Mesenchymal stem cell (in vitro differentiated cells and primary cell): ENCODE measurements around the gene TMEM63B.
"Not testable (repeated sequence)": the region's sequence is repeated elsewhere in the genome, so short reads cannot be mapped to it uniquely, and the experiment has no call there.

Experiments
- DNase-seq: peaks from one replicate; pipeline ENCODE4 v3.0.0-alpha.2; 2013
- H2AFZ ChIP-seq: one replicate; pipeline ENCODE4 v1.6.1; 2013; ENCODE audit warnings: low read depth, mild to moderate bottlenecking, control low read depth, inconsistent platforms, low read length, moderate library complexity
- H2AK5ac ChIP-seq: 2 replicates; pipeline ENCODE4 v1.6.1; 2013; ENCODE audit warnings: low read length, moderate library complexity, mild to moderate bottlenecking, inconsistent platforms; ENCODE audit not compliant: severe bottlenecking
- H2BK120ac ChIP-seq: one replicate; pipeline ENCODE4 v1.6.1; 2013; ENCODE audit warnings: low read depth, mild to moderate bottlenecking, inconsistent platforms, low read length, moderate library complexity
- H2BK12ac ChIP-seq, 2 experiments: one replicate each; pipeline ENCODE4 v1.6.1; 2013; ENCODE audit warnings: inconsistent platforms in 2 of 2, low read length in 2 of 2, mild to moderate bottlenecking in 2 of 2, moderate library complexity in 2 of 2, control low read depth in 1 of 2
- H2BK15ac ChIP-seq: one replicate; pipeline ENCODE4 v1.6.1; 2013; ENCODE audit warnings: mild to moderate bottlenecking, low read depth, inconsistent platforms; ENCODE audit not compliant: poor library complexity, severe bottlenecking
- H2BK5ac ChIP-seq: 2 replicates; pipeline ENCODE4 v1.6.1; 2013; ENCODE audit warnings: low read depth, mild to moderate bottlenecking, low read length, control low read depth, inconsistent platforms; ENCODE audit not compliant: poor library complexity, severe bottlenecking
- H3K14ac ChIP-seq, 2 experiments: one replicate each; pipeline ENCODE4 v1.6.1; 2013; ENCODE audit warnings: inconsistent platforms in 2 of 2, low read length in 2 of 2, control low read depth in 1 of 2, mild to moderate bottlenecking in 1 of 2, moderate library complexity in 1 of 2
- H3K18ac ChIP-seq, 2 experiments: one replicate each; pipeline ENCODE4 v1.6.1; 2013; ENCODE audit warnings: inconsistent platforms in 2 of 2, low read length in 2 of 2, control low read depth in 1 of 2, low read depth in 1 of 2, mild to moderate bottlenecking in 1 of 2
- H3K23ac ChIP-seq, 2 experiments: one replicate each; pipeline ENCODE4 v1.6.1; 2013; ENCODE audit warnings: inconsistent platforms in 2 of 2, low read length in 2 of 2, mild to moderate bottlenecking in 2 of 2, moderate library complexity in 2 of 2, control low read depth in 1 of 2
- H3K27ac ChIP-seq: 2 replicates; pipeline ENCODE4 v1.5.1; 2013; ENCODE audit warnings: mild to moderate bottlenecking, moderate library complexity, low read length, control low read depth, inconsistent platforms; ENCODE audit not compliant: poor library complexity, severe bottlenecking
- H3K27me3 ChIP-seq, 2 experiments: 2 replicates each; pipeline versions ENCODE4 v1.6.1 to v1.7.0; 2013; ENCODE audit warnings: low read length in 2 of 2, mild to moderate bottlenecking in 2 of 2, moderate library complexity in 2 of 2, control low read depth in 1 of 2, inconsistent platforms in 1 of 2; ENCODE audit not compliant: control insufficient read depth in 1 of 2, insufficient read depth in 1 of 2
- H3K36me3 ChIP-seq, 2 experiments: 2 replicates each; pipeline versions ENCODE4 v1.6.1 to v1.7.0; 2013; ENCODE audit warnings: low read length in 2 of 2, control low read depth in 1 of 2, inconsistent platforms in 1 of 2, low read depth in 1 of 2, mild to moderate bottlenecking in 1 of 2; ENCODE audit not compliant: insufficient read depth in 2 of 2, control insufficient read depth in 1 of 2
- H3K4ac ChIP-seq, 2 experiments: one replicate each; pipeline ENCODE4 v1.6.1; 2013; ENCODE audit warnings: inconsistent platforms in 2 of 2, low read length in 2 of 2, mild to moderate bottlenecking in 2 of 2, moderate library complexity in 2 of 2, control low read depth in 1 of 2, low read depth in 1 of 2
- H3K4me1 ChIP-seq: 2 replicates; pipeline ENCODE4 v1.6.1; 2013; ENCODE audit warnings: low read depth, low read length, control low read depth; ENCODE audit not compliant: control insufficient read depth, insufficient read depth
- H3K4me2 ChIP-seq: 2 replicates; pipeline ENCODE4 v1.6.1; 2013; ENCODE audit warnings: low read length, mild to moderate bottlenecking, inconsistent platforms; ENCODE audit not compliant: poor library complexity, severe bottlenecking
- H3K4me3 ChIP-seq, 2 experiments: 2 replicates each; pipeline versions ENCODE4 v1.5.1 to v1.7.0; 2013; ENCODE audit warnings: low read length in 2 of 2, mild to moderate bottlenecking in 2 of 2, control low read depth in 1 of 2, low read depth in 1 of 2; ENCODE audit not compliant: insufficient read depth in 1 of 2
- H3K79me1 ChIP-seq: replicated peaks from 2 replicates; pipeline ENCODE4 v1.6.1; 2013; ENCODE audit warnings: mild to moderate bottlenecking, control low read depth, low read length, inconsistent platforms; ENCODE audit not compliant: poor library complexity, severe bottlenecking
- H3K9ac ChIP-seq: 2 replicates; pipeline ENCODE4 v1.7.0; 2013; ENCODE audit warnings: mild to moderate bottlenecking, low read length, moderate library complexity
- H3K9me3 ChIP-seq: 2 replicates; pipeline ENCODE4 v1.7.0; 2013; ENCODE audit warnings: mild to moderate bottlenecking, low read length; ENCODE audit not compliant: control insufficient read depth
- H4K8ac ChIP-seq: one replicate; pipeline ENCODE4 v1.6.1; 2013; ENCODE audit warnings: inconsistent platforms, mild to moderate bottlenecking, low read length, moderate library complexity
- H4K91ac ChIP-seq: one replicate; pipeline ENCODE4 v1.6.1; 2013; ENCODE audit warnings: mild to moderate bottlenecking, low read length, inconsistent platforms
- whole genome bisulfite sequencing: methylation state at CpG from one replicate; pipeline ENCODE4 v1.1.7; 2013; ENCODE audit warnings: mixed read lengths; 5-methylcytosine and 5-hydroxymethylcytosine counted together

The TMEM63B gene

GRCh38 chr6:44088827-44089590, 38.3 kb upstream of the TMEM63B start:
- peaks cover 16% of the 10 kb centered on the region for H3K4me1 ChIP-seq
- H3K4me2 ChIP-seq, result no peak overlapping the region
- no peak overlapping the region for H3K4ac ChIP-seq
- H3K23ac ChIP-seq, result no peak overlapping the region
- no peak overlapping the region for H2BK15ac ChIP-seq
- no peak overlapping the region for H3K4me3 ChIP-seq
- H3K9ac ChIP-seq, result no peak overlapping the region
- H3K18ac ChIP-seq, result no peak overlapping the region
- no peak overlapping the region for H2BK12ac ChIP-seq
- H3K79me1 ChIP-seq, result peaks cover 12% of the 10 kb centered on the region
- H3K36me3 ChIP-seq, result peaks cover 11 to 19% of the 10 kb centered on the region in 2 experiments
- no peaks in the 10 kb centered on the region for H3K9me3 ChIP-seq
- no peaks in the 10 kb centered on the region for H3K27me3 ChIP-seq
- 99% methylated on average over 11 of the region's 11 CpGs for WGBS
- no peak overlapping the region for H3K14ac ChIP-seq
- H2AFZ ChIP-seq, result no peak overlapping the region
- no peak overlapping the region for H4K91ac ChIP-seq
- no peak overlapping the region for H3K27ac ChIP-seq
- H2AK5ac ChIP-seq, result no peak overlapping the region
- no peak for DNase-seq
- H2BK120ac ChIP-seq, result no peak overlapping the region
- H2BK5ac ChIP-seq, result no peak overlapping the region
- no peak overlapping the region for H4K8ac ChIP-seq

DNA sequence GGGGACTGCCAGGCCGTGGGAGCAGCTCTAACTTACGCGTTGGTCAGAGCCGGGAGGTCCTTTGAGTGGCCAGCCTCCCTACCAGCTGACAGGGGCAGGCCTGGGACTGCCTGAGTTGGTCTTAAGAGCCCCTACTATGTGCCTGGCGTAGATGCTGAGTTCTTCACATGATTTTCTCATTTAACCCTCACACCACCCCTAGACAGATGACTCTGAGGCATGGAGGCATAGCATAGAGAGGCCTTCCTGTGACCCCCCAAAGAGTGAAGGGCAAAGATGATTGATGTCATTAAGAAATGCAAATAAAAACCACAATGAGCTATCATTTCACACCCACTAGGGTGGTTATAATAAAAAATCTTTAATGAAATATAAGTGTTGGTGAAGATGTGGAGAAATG, 36.9 kb upstream of the TMEM63B start:
- no peak overlapping the region for H3K4me3 ChIP-seq
- no peak overlapping the region for H2BK12ac ChIP-seq
- no peak overlapping the region for H2AFZ ChIP-seq
- no peak overlapping the region for H3K23ac ChIP-seq
- WGBS, result 99% methylated on average over 4 of the region's 5 CpGs
- no peak overlapping the region for H3K4me2 ChIP-seq
- H3K79me1 ChIP-seq, result peaks cover 14% of the 10 kb centered on the region
- H3K36me3 ChIP-seq, result peaks cover 17 to 27% of the 10 kb centered on the region in 2 experiments
- H2BK15ac ChIP-seq, result no peak overlapping the region
- H2BK120ac ChIP-seq, result no peak overlapping the region
- H4K8ac ChIP-seq, result no peak overlapping the region
- no peaks in the 10 kb centered on the region for H3K27me3 ChIP-seq
- H4K91ac ChIP-seq, result no peak overlapping the region
- H3K27ac ChIP-seq, result no peak overlapping the region
- no peak for DNase-seq
- no peak overlapping the region for H2BK5ac ChIP-seq
- H3K4ac ChIP-seq, result no peak overlapping the region
- no peak overlapping the region for H3K9ac ChIP-seq
- no peak overlapping the region for H3K18ac ChIP-seq
- H3K14ac ChIP-seq, result no peak overlapping the region
- H3K9me3 ChIP-seq, result no peaks in the 10 kb centered on the region
- no peak overlapping the region for H2AK5ac ChIP-seq
- peaks cover 20% of the 10 kb centered on the region for H3K4me1 ChIP-seq

GRCh38 chr6:44091356-44091755, 36.0 kb upstream of the TMEM63B start:
- H3K4me2 ChIP-seq, H2AK5ac ChIP-seq, H3K9ac ChIP-seq, H2BK12ac ChIP-seq, H3K4ac ChIP-seq, H2BK120ac ChIP-seq, H4K8ac ChIP-seq, H3K4me3 ChIP-seq, H3K18ac ChIP-seq, H4K91ac ChIP-seq, DNase-seq, H3K9me3 ChIP-seq, H3K27ac ChIP-seq, H2AFZ ChIP-seq, H3K23ac ChIP-seq, H2BK5ac ChIP-seq, H3K27me3 ChIP-seq, H3K14ac ChIP-seq, H2BK15ac ChIP-seq: not testable (repeated sequence)
- Histone ChIP-seq H3K79me1 (peaks cover 20% of the 10 kb centered on the region), H3K4me1 (peaks cover 21% of the 10 kb centered on the region), H3K36me3 (peaks cover 17 to 32% of the 10 kb centered on the region in 2 experiments)
- 100% methylated on average over 3 of the region's 3 CpGs for WGBS

GRCh38 chr6:44091981-44092884, 35.1 kb upstream of the TMEM63B start:
- Histone ChIP-seq H3K4me3 (no peak overlapping the region), H3K4me1 (peaks cover 20% of the 10 kb centered on the region), H3K79me1 (peaks cover 24% of the 10 kb centered on the region), H2BK15ac (no peak overlapping the region), H3K27ac (no peak overlapping the region), H3K23ac (no peak overlapping the region), H3K36me3 (peaks cover 17 to 35% of the 10 kb centered on the region in 2 experiments), H4K8ac (no peak overlapping the region), H3K4ac (no peak overlapping the region), H2BK120ac (no peak overlapping the region), H3K18ac (no peak overlapping the region), H2AFZ (no peak overlapping the region), H2AK5ac (no peak overlapping the region), H3K27me3 (no peaks in the 10 kb centered on the region), H3K9ac (no peak overlapping the region), H3K4me2 (no peak overlapping the region), H2BK12ac (no peak overlapping the region), H4K91ac (no peak overlapping the region), H2BK5ac (no peak overlapping the region), H3K9me3 (no peaks in the 10 kb centered on the region), H3K14ac (no peak overlapping the region)
- no peak for DNase-seq
- WGBS, result 67% methylated on average over 5 of the region's 7 CpGs
